GM12873 (cell line): ENCODE measurements around the gene POLR2H.

ENCODE experiments used
- CTCF ChIP-seq: IDR thresholded peaks from 2 replicates; pipeline ENCODE4 v1.5.1; 2012; ENCODE audit warnings: low read depth, mild to moderate bottlenecking, moderate library complexity, low read length, control low read depth; ENCODE audit not compliant: insufficient read depth; ENCODE audit errors: missing control alignments

POLR2H gene

GRCh38 chr3:184389935-184390528, 28.5 kb downstream of the POLR2H start:
- no peak for TF ChIP-seq CTCF

GRCh38 chr3:184391266-184391665, 29.8 kb downstream of the POLR2H start:
- no peak for TF ChIP-seq CTCF

- no peak for TF ChIP-seq CTCF
Measured at GRCh38 chr3:184395320-184395660, 33.8 kb downstream of the POLR2H start.

GRCh38 chr3:184399410-184399809, 37.9 kb downstream of the POLR2H start:
- TF ChIP-seq CTCF, result no peak

GRCh38 chr3:184405075-184406030, 43.8 kb downstream of the POLR2H start:
- TF ChIP-seq CTCF, result no peak

- TF ChIP-seq CTCF, result no peak
Measured at GRCh38 chr3:184409331-184409926, 47.9 kb downstream of the POLR2H start.

- TF ChIP-seq CTCF, result no peak
Measured at GRCh38 chr3:184409946-184410500, 48.5 kb downstream of the POLR2H start.
